IMR-90 (cell line): ENCODE results near the gene CPNE4. TPM values are rescaled to one million over a fixed set of nuclear protein-coding genes. Genes with fewer than 3 reads are reported as not detected.

ENCODE experiments used
- ATAC-seq: fragments of 200-7000 bp; cut with Tn5 transposase; 2 replicates; pipeline ENCODE4 v1.9.1; 2020; ENCODE audit warnings: low read depth, mild to moderate bottlenecking, moderate library complexity
- BruUV-seq: library from RNA; stranded (reverse); fragments of 400-500 nt; replicated peaks from 2 replicates; lab custom pipeline; 2021; lab: Mats Ljungman, UMichigan
- CTCF ChIA-PET: fragments of 300-600 bp; formaldehyde crosslinking; extraction: SDS; loops from one replicate; lab custom pipeline; 2021; ENCODE audit warnings: antibody characterized with exemption; lab: Yijun Ruan, JAX
- POLR2A ChIA-PET: fragments of 300-600 bp; sonication (Branson Sonifier 250); formaldehyde crosslinking; loops from one replicate; lab custom pipeline; 2022; ENCODE audit warnings: antibody characterized with exemption; ENCODE audit not compliant: unreplicated experiment; lab: Charles Lee
- DNase-seq: peaks from one replicate; pipeline ENCODE4 v3.0.0; 2013
- H2AFZ ChIP-seq: replicated peaks from 2 replicates; pipeline ENCODE3; 2013; ENCODE audit warnings: low read length, mild to moderate bottlenecking; ENCODE audit not compliant: poor library complexity
- H2AK5ac ChIP-seq: 2 replicates; pipeline ENCODE4 v1.6.1; 2013; ENCODE audit warnings: low read depth, low read length, inconsistent platforms
- H2AK9ac ChIP-seq: replicated peaks from 2 replicates; pipeline ENCODE3; 2013; ENCODE audit warnings: mild to moderate bottlenecking, low read depth, low read length, moderate library complexity; ENCODE audit not compliant: poor library complexity
- H2BK120ac ChIP-seq: 2 replicates; pipeline ENCODE4 v1.6.1; 2013; ENCODE audit warnings: low read depth, low read length, inconsistent platforms
- H2BK15ac ChIP-seq: 3 replicates; pipeline ENCODE4 v1.6.1; 2013; ENCODE audit warnings: low read depth, low read length, inconsistent platforms
- H2BK20ac ChIP-seq: 2 replicates; pipeline ENCODE4 v1.6.1; 2013; ENCODE audit warnings: low read depth, mild to moderate bottlenecking, inconsistent platforms, low read length, moderate library complexity
- H2BK5ac ChIP-seq: 2 replicates; pipeline ENCODE4 v1.6.1; 2013; ENCODE audit warnings: mild to moderate bottlenecking, low read depth, low read length, inconsistent platforms; ENCODE audit not compliant: poor library complexity, severe bottlenecking
- H3K14ac ChIP-seq: replicated peaks from 2 replicates; pipeline ENCODE4 v1.6.1; 2013; ENCODE audit warnings: low read depth, low read length, inconsistent platforms
- H3K18ac ChIP-seq: 2 replicates; pipeline ENCODE4 v1.6.1; 2013; ENCODE audit warnings: low read depth, low read length, control low read depth
- H3K23ac ChIP-seq: 2 replicates; pipeline ENCODE4 v1.6.1; 2013; ENCODE audit warnings: low read depth, low read length, inconsistent platforms
- H3K27ac ChIP-seq: 2 replicates; pipeline ENCODE4 v1.5.1; 2013; ENCODE audit warnings: mild to moderate bottlenecking, control low read depth, low read length; ENCODE audit not compliant: insufficient read depth
- H3K27me3 ChIP-seq: 2 replicates; pipeline ENCODE4 v1.6.1; 2013; ENCODE audit warnings: low read length; ENCODE audit not compliant: control insufficient read depth, insufficient read depth
- H3K36me3 ChIP-seq: 2 replicates; pipeline ENCODE4 v1.6.1; 2013; ENCODE audit warnings: low read length, mixed read lengths; ENCODE audit not compliant: control insufficient read depth, insufficient read depth
- H3K4ac ChIP-seq: 2 replicates; pipeline ENCODE4 v1.6.1; 2013; ENCODE audit warnings: low read depth, low read length, inconsistent platforms
- H3K4me1 ChIP-seq: 2 replicates; pipeline ENCODE4 v1.6.1; 2013; ENCODE audit warnings: low read length, mixed read lengths; ENCODE audit not compliant: control insufficient read depth, insufficient read depth
- H3K4me2 ChIP-seq: 2 replicates; pipeline ENCODE4 v1.6.1; 2013; ENCODE audit warnings: low read depth, mild to moderate bottlenecking, control low read depth, low read length, moderate library complexity
- H3K4me3 ChIP-seq: 2 replicates; pipeline ENCODE4 v1.5.1; 2013; ENCODE audit warnings: low read depth, mild to moderate bottlenecking, control low read depth, low read length, moderate library complexity; ENCODE audit not compliant: insufficient read depth
- H3K56ac ChIP-seq: 2 replicates; pipeline ENCODE4 v1.6.1; 2013; ENCODE audit warnings: low read length, inconsistent platforms; ENCODE audit not compliant: insufficient read depth; ENCODE audit errors: extremely low read depth
- H3K79me1 ChIP-seq, 2 experiments: 2 replicates each; pipeline ENCODE4 v1.6.1; 2013; ENCODE audit warnings: low read length in 2 of 2, inconsistent platforms in 1 of 2, low read depth in 1 of 2
- H3K9ac ChIP-seq: 2 replicates; pipeline ENCODE4 v1.6.1; 2013; ENCODE audit warnings: low read depth, low read length, control low read depth
- H3K9me1 ChIP-seq: 2 replicates; pipeline ENCODE4 v1.6.1; 2013; ENCODE audit warnings: low read length, inconsistent platforms; ENCODE audit not compliant: insufficient read depth
- H3K9me3 ChIP-seq: 2 replicates; pipeline ENCODE4 v1.6.1; 2013; ENCODE audit warnings: low read length; ENCODE audit not compliant: control insufficient read depth, insufficient read depth
- H4K20me1 ChIP-seq: 2 replicates; pipeline ENCODE4 v1.6.1; 2013; ENCODE audit warnings: low read length, inconsistent platforms; ENCODE audit not compliant: insufficient read depth
- H4K5ac ChIP-seq: 2 replicates; pipeline ENCODE4 v1.6.1; 2013; ENCODE audit warnings: mild to moderate bottlenecking, low read depth, low read length, control low read depth
- H4K8ac ChIP-seq, 2 experiments: 2 replicates each; pipeline ENCODE4 v1.6.1; 2013; ENCODE audit warnings: low read depth in 2 of 2, low read length in 2 of 2, control low read depth in 1 of 2, inconsistent platforms in 1 of 2
- H4K91ac ChIP-seq: 2 replicates; pipeline ENCODE4 v1.6.1; 2013; ENCODE audit warnings: low read depth, low read length, inconsistent platforms; ENCODE audit not compliant: insufficient read depth
- BHLHE40 ChIP-seq: fragments of 150-350 bp; IDR thresholded peaks from 2 replicates; pipeline ENCODE4 v1.6.1; 2016; ENCODE audit warnings: mild to moderate bottlenecking, low read depth, low read length
- CEBPB ChIP-seq: IDR thresholded peaks from 2 replicates; pipeline ENCODE4 v1.6.1; 2012; ENCODE audit warnings: low read depth, low read length, improper control_type of control experiment
- CHD1 ChIP-seq: IDR thresholded peaks from 2 replicates; pipeline ENCODE4 v1.6.1; 2012; ENCODE audit warnings: low read depth, low read length, improper control_type of control experiment
- CTCF ChIP-seq: conservative IDR thresholded peaks from 2 replicates; pipeline ENCODE4 v1.5.1; 2012; ENCODE audit warnings: mild to moderate bottlenecking, low read depth, low read length, improper control_type of control experiment
- FOS ChIP-seq: fragments of 150-350 bp; IDR thresholded peaks from 2 replicates; pipeline ENCODE4 v1.6.1; 2016; ENCODE audit warnings: low read depth, low read length
- MAFK ChIP-seq: IDR thresholded peaks from 2 replicates; pipeline ENCODE4 v1.6.1; 2012; ENCODE audit warnings: low read depth, low read length, improper control_type of control experiment
- MAZ ChIP-seq: IDR thresholded peaks from 2 replicates; pipeline ENCODE4 v1.6.1; 2012; ENCODE audit warnings: low read depth, mild to moderate bottlenecking, low read length, improper control_type of control experiment, moderate library complexity, borderline replicate concordance
- MXI1 ChIP-seq: IDR thresholded peaks from 2 replicates; pipeline ENCODE4 v1.6.1; 2012; ENCODE audit warnings: low read depth, mild to moderate bottlenecking, low read length, moderate library complexity, borderline replicate concordance
- NFE2L2 ChIP-seq: fragments of 150-350 bp; IDR thresholded peaks from 2 replicates; pipeline ENCODE4 v1.6.1; 2016; ENCODE audit warnings: low read depth, mild to moderate bottlenecking, low read length
- POLR2A ChIP-seq: IDR thresholded peaks from 2 replicates; pipeline ENCODE4 v1.6.1; 2012; ENCODE audit warnings: mild to moderate bottlenecking, low read depth, low read length
- RAD21 ChIP-seq: IDR thresholded peaks from 2 replicates; pipeline ENCODE4 v1.6.1; 2012; ENCODE audit warnings: low read length, improper control_type of control experiment
- RCOR1 ChIP-seq: IDR thresholded peaks from 2 replicates; pipeline ENCODE4 v1.6.1; 2012; ENCODE audit warnings: mild to moderate bottlenecking, low read length, improper control_type of control experiment; ENCODE audit not compliant: insufficient replicate concordance
- RFX5 ChIP-seq: IDR thresholded peaks from 2 replicates; pipeline ENCODE4 v1.8.0; 2012; ENCODE audit warnings: low read depth, mild to moderate bottlenecking, low read length, moderate library complexity
- SMC3 ChIP-seq: fragments of 150-350 bp; IDR thresholded peaks from 2 replicates; pipeline ENCODE4 v1.6.1; 2016; ENCODE audit warnings: low read depth, mild to moderate bottlenecking, antibody characterized with exemption, low read length, moderate library complexity
- WGBS, 2 experiments: methylation state at CpG; one replicate each; pipeline versions ENCODE4 v1.1.5 to v1.1.7; 2013; ENCODE audit warnings: missing lambda C conversion rate in 2 of 2; ENCODE audit not compliant: insufficient read length in 1 of 2; ENCODE audit errors: extremely low coverage in 2 of 2; 5-methylcytosine and 5-hydroxymethylcytosine counted together
- dilution Hi-C: fragments of 300-500 bp; cut with HindIII; formaldehyde crosslinking; loops from one replicate; pipeline ENCODE4 v1.14.3; 2018; ENCODE audit warnings: low sequenced_read_pairs; ENCODE audit not compliant: unreplicated experiment
- in situ Hi-C: fragments of 300-500 bp; cut with MboI; formaldehyde crosslinking; loops from 3 replicates; pipeline ENCODE4 v1.14.3; 2019; ENCODE audit warnings: low sequenced_read_pairs, inconsistent platforms, mixed read lengths
- intact Hi-C: fragments of 100-400 bp; cut with micrococcal nuclease; formaldehyde crosslinking; loops from 2 replicates; pipeline ENCODE4 v1.10.0; 2022
- polyA plus RNA-seq, 3 experiments: library from polyadenylated mRNA; depleted of rRNA; stranded (reverse); fragments of >200 nt; gene quantifications; 2 replicates each; pipeline ENCODE4 v1.2.3, GENCODE V29; 2012; ENCODE audit warnings: low replicate concordance in 1 of 3
- total RNA-seq: library from RNA; depleted of rRNA; stranded (reverse); fragments of >200 nt; gene quantifications from 2 replicates; pipeline ENCODE4 v1.2.3, GENCODE V29; 2012
- TF ChIP-seq, protein P1 (sequence below): fragments of 150-350 bp; IDR thresholded peaks from 2 replicates; pipeline ENCODE4 v1.6.1; 2017; ENCODE audit warnings: mild to moderate bottlenecking, antibody characterized with exemption, low read length, low read depth

CPNE4 gene
- total and polyA plus RNA-seq, 2 of the 4 experiments (the other 2 are of a cell fraction), result not detected

DNA sequence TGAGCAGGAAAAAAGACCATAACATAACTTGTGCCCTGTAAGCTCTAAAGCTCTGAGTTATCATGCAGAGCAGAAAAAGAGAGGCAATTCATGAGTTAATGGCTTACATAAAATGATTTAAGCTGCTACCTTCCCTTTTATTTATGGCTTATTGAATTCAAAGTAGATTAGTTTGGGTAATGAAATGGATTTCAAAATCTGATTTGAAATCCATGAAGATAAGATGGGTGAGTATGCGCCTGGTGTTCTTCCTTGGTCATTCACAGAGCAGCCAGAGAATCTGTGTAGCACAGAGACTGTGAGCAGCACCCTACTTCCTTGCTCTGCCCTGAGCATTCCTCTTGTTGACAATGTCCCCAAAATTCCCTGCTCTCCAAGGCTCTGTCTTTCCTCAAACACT lies 495.8 kb downstream of the CPNE4 start:
- no peak overlapping the region for H3K14ac ChIP-seq
- no peaks in the 10 kb centered on the region for H3K36me3 ChIP-seq
- H2AK9ac ChIP-seq, result no peak overlapping the region
- no peak overlapping the region for H3K56ac ChIP-seq
- no peak overlapping the region for H3K4me2 ChIP-seq
- no peak overlapping the region for H3K9ac ChIP-seq
- H3K23ac ChIP-seq, result no peak overlapping the region
- H4K5ac ChIP-seq, result no peak overlapping the region
- no peak for ATAC-seq
- dilution Hi-C loops (no loop called here), in situ Hi-C loops (no loop called here), intact Hi-C loops (no loop called here)
- H3K9me1 ChIP-seq, result no peaks in the 10 kb centered on the region
- H2BK15ac ChIP-seq, result no peak overlapping the region
- H3K9me3 ChIP-seq, result no peaks in the 10 kb centered on the region
- H3K18ac ChIP-seq, result no peak overlapping the region
- ChIA-PET CTCF (no interaction called here), POLR2A (no interaction called here)
- H3K4ac ChIP-seq, result no peak overlapping the region
- no peak overlapping the region for H2BK5ac ChIP-seq
- BruUV-seq, result no TSS peak
- no peak overlapping the region for H2BK20ac ChIP-seq
- no peaks in the 10 kb centered on the region; the same call in 1 of the 2 replicates for H3K27me3 ChIP-seq
- H2AK5ac ChIP-seq, result no peak overlapping the region
- no CpG with 5 or more reads among the region's 1 CpG for WGBS, 2 experiments
- peaks cover 2% of the 10 kb centered on the region; the same call in 1 of the 2 replicates for H3K4me1 ChIP-seq
- no peak overlapping the region for H2BK120ac ChIP-seq
- H3K27ac ChIP-seq, result no peak overlapping the region
- H2AFZ ChIP-seq, result no peak overlapping the region
- no peak overlapping the region for H4K8ac ChIP-seq
- no peak overlapping the region for H4K91ac ChIP-seq
- DNase-seq, result no peak
- TF ChIP-seq, protein P1, sequence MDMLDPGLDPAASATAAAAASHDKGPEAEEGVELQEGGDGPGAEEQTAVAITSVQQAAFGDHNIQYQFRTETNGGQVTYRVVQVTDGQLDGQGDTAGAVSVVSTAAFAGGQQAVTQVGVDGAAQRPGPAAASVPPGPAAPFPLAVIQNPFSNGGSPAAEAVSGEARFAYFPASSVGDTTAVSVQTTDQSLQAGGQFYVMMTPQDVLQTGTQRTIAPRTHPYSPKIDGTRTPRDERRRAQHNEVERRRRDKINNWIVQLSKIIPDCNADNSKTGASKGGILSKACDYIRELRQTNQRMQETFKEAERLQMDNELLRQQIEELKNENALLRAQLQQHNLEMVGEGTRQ, result no peak
- TF ChIP-seq RFX5 (no peak), RCOR1 (no peak), BHLHE40 (no peak), RAD21 (no peak), SMC3 (no peak), POLR2A (no peak), MAZ (no peak), FOS (no peak), MAFK (no peak), NFE2L2 (no peak), CEBPB (no peak), CHD1 (no peak), MXI1 (no peak), CTCF (no peak)
- H3K79me1 ChIP-seq, result no peaks in the 10 kb centered on the region
- H4K20me1 ChIP-seq, result no peaks in the 10 kb centered on the region
- H3K4me3 ChIP-seq, result no peak overlapping the region
